Measurements from ENCODE around the gene MAZ. TPM values are rescaled to one million over a fixed set of nuclear protein-coding genes. Genes with fewer than 3 reads are reported as not detected.

Gene MAZ
- total RNA-seq, 1 donor from 2014 or later = 247 TPM

- peaks cover 8% of the 10 kb centered on the region for H3K36me3 Mint-ChIP-seq (ENCODE audit: low read depth, unreplicated experiment)
- H3K4me3 Mint-ChIP-seq (ENCODE audit: unreplicated experiment) = peak overlapping the region; percentile 89
- no peaks in the 10 kb centered on the region for H3K27me3 Mint-ChIP-seq (ENCODE audit: low read depth, unreplicated experiment)
- DNase-seq (ENCODE audit: low read depth) (no peak), FAIRE-seq (no peak)
- peak overlapping the region; percentile 79 for H3K27ac Mint-ChIP-seq (ENCODE audit: unreplicated experiment)
- no peak overlapping the region for H3K27ac ChIP-seq (ENCODE audit: low read depth, low read length)
- H3K9me3 Mint-ChIP-seq (ENCODE audit: unreplicated experiment) = no peaks in the 10 kb centered on the region
- TF ChIP-seq CTCF (IDR thresholded peaks at IDR 0.05; ENCODE audit: insufficient read depth, low read depth, low read length) = no peak
- no peak for TF ChIP-seq EZH2 (IDR thresholded peaks at IDR 0.05; ENCODE audit: insufficient read depth, low read length)
- H3K36me3 ChIP-seq (ENCODE audit: insufficient read depth, low read length) = peaks cover 4% of the 10 kb centered on the region
- peak overlapping the region; percentile 93 for H3K4me2 ChIP-seq (ENCODE audit: low read length)
- no peaks in the 10 kb centered on the region for H3K9me3 ChIP-seq (ENCODE audit: insufficient read depth, low read depth, low read length)
- H3K9ac ChIP-seq (ENCODE audit: low read length) = peak overlapping the region; percentile 83
- peak overlapping the region; percentile 79 for H3K4me3 ChIP-seq (ENCODE audit: insufficient read depth, low read depth, low read length)
- no peaks in the 10 kb centered on the region for H3K27me3 ChIP-seq (ENCODE audit: insufficient read depth, low read length)
- H2AFZ ChIP-seq (ENCODE audit: low read depth, low read length) = peak overlapping the region; percentile 64
- H3K4me1 Mint-ChIP-seq (ENCODE audit: low read depth, unreplicated experiment) = peaks cover 35% of the 10 kb centered on the region
- peaks cover 46% of the 10 kb centered on the region for H3K79me2 ChIP-seq (ENCODE audit: insufficient read depth, low read length)
- H4K20me1 ChIP-seq (ENCODE audit: insufficient read depth, low read length) = peaks cover 18% of the 10 kb centered on the region
- peaks cover 31% of the 10 kb centered on the region for H3K4me1 ChIP-seq (ENCODE audit: insufficient read depth, low read length)
Observed at GRCh38 chr16:29815032-29815721, 8.8 kb downstream of the MAZ start.

DNA sequence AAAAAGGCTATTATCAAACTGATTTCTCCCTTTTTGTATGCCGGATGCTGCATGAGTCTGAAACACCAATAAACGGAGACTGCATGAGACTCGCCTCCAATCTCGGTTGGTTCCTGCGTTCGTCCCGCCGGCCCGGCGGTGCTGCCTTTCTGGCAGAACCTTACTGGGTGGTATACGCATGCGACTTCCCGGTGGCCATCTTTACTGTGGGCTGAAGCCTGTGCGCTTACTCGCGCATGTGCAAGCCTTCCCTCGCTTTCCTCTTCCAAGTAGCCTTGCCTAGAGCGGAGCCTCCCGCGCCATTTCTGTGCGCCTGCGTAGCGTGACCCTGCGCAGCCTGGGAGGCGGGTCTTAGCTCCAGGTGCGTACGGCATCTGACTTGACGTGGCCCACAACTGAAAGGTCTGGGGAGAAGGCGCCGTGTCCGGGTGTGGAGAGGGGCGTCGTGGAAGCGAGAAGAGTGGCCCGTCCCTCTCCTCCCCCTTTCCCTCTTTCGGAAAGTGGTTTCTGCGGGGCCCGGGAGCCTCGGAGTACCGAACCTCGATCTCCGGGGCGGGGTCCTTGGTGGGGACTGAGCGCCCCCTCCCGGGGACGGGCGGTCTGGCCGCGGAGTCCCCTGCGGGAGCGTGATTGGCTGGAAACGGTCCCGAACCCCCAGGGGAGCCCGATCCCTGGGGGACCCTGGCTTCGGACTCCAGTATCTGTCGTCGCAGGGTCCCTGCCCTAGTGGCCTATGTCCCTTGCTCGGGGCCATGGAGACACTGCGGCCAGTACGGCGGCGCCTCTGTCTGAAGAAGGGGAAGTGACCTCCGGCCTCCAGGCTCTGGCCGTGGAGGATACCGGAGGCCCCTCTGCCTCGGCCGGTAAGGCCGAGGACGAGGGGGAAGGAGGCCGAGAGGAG, 9.7 kb downstream of the MAZ start, which contains the start of gene PAGR1:
TSS of gene PAGR1 (plus strand) at position 360 of the 901 bp plus-strand sequence. CDS start at position 734, 374 bp downstream.
- Mint-ChIP-seq H3K4me3 (ENCODE audit: unreplicated experiment) (peak within 1 kb of the TSS; percentile 89), H3K36me3 (ENCODE audit: low read depth, unreplicated experiment) (peaks cover 8% of the 10 kb centered on the region), H3K4me1 (ENCODE audit: low read depth, unreplicated experiment) (peaks cover 27% of the 10 kb centered on the region), H3K9me3 (ENCODE audit: unreplicated experiment) (no peaks in the 10 kb centered on the region), H3K27me3 (ENCODE audit: low read depth, unreplicated experiment) (no peaks in the 10 kb centered on the region), H3K27ac (ENCODE audit: unreplicated experiment) (peak within 1 kb of the TSS; percentile 79)
- peak within 1 kb of the TSS; percentile 93 for H2AFZ ChIP-seq (ENCODE audit: low read depth, low read length)
- TF ChIP-seq CTCF (IDR thresholded peaks at IDR 0.05; ENCODE audit: insufficient read depth, low read depth, low read length) (peak; percentile 62), EZH2 (IDR thresholded peaks at IDR 0.05; ENCODE audit: insufficient read depth, low read length) (no peak)
- H3K4me1 ChIP-seq (ENCODE audit: insufficient read depth, low read length) = peaks cover 27% of the 10 kb centered on the region
- H3K4me2 ChIP-seq (ENCODE audit: low read length) = peak within 1 kb of the TSS; percentile 93
- peaks cover 50% of the 10 kb centered on the region for H3K79me2 ChIP-seq (ENCODE audit: insufficient read depth, low read length)
- H3K27me3 ChIP-seq (ENCODE audit: insufficient read depth, low read length) = no peaks in the 10 kb centered on the region
- H3K36me3 ChIP-seq (ENCODE audit: insufficient read depth, low read length) = peaks cover 4% of the 10 kb centered on the region
- peak within 1 kb of the TSS; percentile 79 for H3K4me3 ChIP-seq (ENCODE audit: insufficient read depth, low read depth, low read length)
- no peaks in the 10 kb centered on the region for H3K9me3 ChIP-seq (ENCODE audit: insufficient read depth, low read depth, low read length)
- peak; percentile 100 for DNase-seq (ENCODE audit: low read depth)
- H3K9ac ChIP-seq (ENCODE audit: low read length) = peak within 1 kb of the TSS; percentile 83
- H4K20me1 ChIP-seq (ENCODE audit: insufficient read depth, low read length) = peaks cover 10% of the 10 kb centered on the region
- peak within 1 kb of the TSS; percentile 85 for H3K27ac ChIP-seq (ENCODE audit: low read depth, low read length)
- peak; percentile 39 for FAIRE-seq

Measured in astrocyte (in vitro differentiated cells and primary cell).